Retinal pigment epithelial cell (primary cell): Measurements from ENCODE around the gene PHYH.

ENCODE experiments used
- DNase-seq: peaks from one replicate; pipeline ENCODE4 v3.0.0-alpha.2; 2010; ENCODE audit warnings: low read depth
- H3K4me3 ChIP-seq: 2 replicates; pipeline ENCODE4 v1.5.1; 2011; ENCODE audit warnings: mild to moderate bottlenecking, low read length, control low read depth, moderate library complexity
- TF ChIP-seq, protein P1 (sequence below): conservative IDR thresholded peaks from 2 replicates; pipeline ENCODE4 v1.5.1; 2011; ENCODE audit warnings: low read depth, low read length, control low read depth, inconsistent platforms

PHYH gene

DNA sequence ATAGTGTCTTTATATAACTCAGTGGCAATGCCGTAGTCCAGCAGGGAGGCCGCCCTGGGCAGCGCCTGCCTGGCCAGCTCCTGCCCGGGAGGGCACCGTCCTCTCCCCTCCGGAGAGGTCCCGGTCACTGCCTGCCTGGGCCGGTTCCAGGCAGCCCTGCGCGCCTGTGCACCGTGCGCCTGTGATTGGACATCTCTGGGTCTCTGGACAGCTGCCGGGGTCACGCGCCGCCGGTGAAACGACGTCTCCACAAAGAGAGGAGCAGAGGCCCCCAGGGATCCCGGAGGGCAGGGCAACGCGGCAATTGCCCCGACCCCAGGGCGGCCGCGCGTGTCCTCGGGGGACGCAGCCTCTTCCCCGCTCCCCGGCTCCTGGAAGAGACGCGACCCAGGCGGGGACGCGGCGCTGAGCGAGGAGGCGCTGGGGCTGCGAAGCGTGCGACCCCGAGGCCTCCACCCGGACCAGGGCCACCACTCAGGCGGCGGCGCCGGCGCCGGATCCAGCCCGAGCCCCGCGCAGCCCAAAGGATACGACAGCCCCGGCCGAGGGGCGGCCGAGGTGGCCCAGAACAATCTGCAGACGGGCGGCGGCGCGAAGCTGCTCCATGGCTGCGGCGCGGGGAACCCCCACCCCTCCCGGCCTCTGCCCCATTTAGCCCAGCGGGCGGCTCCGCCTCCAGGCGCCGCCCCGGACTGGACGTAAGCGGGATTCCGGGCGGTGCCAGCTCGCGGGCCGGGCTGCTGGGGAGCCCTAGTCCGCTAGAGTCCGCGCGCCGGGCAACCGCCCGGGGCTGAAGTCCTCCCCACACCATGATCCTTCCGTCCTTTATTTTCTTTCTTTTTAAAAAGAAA lies at the start of gene PHYH:
Gene PHYH, minus strand, starts transcription at position 628 of the 851 bp plus-strand sequence. Its CDS starts 22 bp downstream, at position 606.
- TF ChIP-seq, protein P1, sequence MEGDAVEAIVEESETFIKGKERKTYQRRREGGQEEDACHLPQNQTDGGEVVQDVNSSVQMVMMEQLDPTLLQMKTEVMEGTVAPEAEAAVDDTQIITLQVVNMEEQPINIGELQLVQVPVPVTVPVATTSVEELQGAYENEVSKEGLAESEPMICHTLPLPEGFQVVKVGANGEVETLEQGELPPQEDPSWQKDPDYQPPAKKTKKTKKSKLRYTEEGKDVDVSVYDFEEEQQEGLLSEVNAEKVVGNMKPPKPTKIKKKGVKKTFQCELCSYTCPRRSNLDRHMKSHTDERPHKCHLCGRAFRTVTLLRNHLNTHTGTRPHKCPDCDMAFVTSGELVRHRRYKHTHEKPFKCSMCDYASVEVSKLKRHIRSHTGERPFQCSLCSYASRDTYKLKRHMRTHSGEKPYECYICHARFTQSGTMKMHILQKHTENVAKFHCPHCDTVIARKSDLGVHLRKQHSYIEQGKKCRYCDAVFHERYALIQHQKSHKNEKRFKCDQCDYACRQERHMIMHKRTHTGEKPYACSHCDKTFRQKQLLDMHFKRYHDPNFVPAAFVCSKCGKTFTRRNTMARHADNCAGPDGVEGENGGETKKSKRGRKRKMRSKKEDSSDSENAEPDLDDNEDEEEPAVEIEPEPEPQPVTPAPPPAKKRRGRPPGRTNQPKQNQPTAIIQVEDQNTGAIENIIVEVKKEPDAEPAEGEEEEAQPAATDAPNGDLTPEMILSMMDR: no peak
- H3K4me3 ChIP-seq: peak within 1 kb of the TSS; percentile 58
- peak; percentile 60 for DNase-seq

- DNase-seq: peak; percentile 27
- peak within 1 kb of the TSS; percentile 80 for H3K4me3 ChIP-seq
Observed at GRCh38 chr10:13348216-13349017, 48.6 kb upstream of the PHYH start, which contains the start of gene SEPHS1. Gene SEPHS1 (minus strand): TSS chr10:13348293. CDS start chr10:13344950, 3,343 bp downstream.

GRCh38 chr10:13347500-13348156 lies 47.8 kb upstream of the PHYH start:
- H3K4me3 ChIP-seq: peak overlapping the region; percentile 27
- DNase-seq: peak; percentile 35
- TF ChIP-seq, protein P1: no peak

More at GRCh38 chr10:13348216-13349017, 48.6 kb upstream of the PHYH start, which contains the start of gene SEPHS1:
- TF ChIP-seq, protein P1: peak; percentile 5

DNA sequence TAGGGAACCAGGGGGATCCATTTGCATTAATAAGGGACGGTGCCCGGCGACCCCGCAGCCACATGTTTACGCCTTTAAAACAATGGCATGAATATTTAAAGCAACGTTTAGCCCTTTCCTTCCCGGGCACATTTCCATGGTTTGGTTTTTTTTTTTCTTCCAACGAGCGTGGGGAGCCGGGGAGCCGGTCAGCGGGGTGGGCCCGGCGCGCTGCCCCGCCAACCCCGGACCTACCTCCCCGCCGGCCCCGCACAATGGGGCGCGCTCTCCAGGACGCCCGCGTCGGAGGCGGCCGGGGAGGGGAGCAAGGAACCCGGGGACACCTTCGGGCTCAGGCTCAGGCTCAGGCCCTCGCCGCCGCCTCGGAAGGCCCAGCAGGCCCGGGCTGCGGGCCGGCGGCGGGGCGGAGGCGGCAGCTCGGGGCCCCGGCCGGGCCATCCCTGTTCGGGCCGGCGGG lies 47.2 kb upstream of the PHYH start:
- TF ChIP-seq, protein P1: no peak
- peak overlapping the region; percentile 80 for H3K4me3 ChIP-seq
- no peak for DNase-seq

DNA sequence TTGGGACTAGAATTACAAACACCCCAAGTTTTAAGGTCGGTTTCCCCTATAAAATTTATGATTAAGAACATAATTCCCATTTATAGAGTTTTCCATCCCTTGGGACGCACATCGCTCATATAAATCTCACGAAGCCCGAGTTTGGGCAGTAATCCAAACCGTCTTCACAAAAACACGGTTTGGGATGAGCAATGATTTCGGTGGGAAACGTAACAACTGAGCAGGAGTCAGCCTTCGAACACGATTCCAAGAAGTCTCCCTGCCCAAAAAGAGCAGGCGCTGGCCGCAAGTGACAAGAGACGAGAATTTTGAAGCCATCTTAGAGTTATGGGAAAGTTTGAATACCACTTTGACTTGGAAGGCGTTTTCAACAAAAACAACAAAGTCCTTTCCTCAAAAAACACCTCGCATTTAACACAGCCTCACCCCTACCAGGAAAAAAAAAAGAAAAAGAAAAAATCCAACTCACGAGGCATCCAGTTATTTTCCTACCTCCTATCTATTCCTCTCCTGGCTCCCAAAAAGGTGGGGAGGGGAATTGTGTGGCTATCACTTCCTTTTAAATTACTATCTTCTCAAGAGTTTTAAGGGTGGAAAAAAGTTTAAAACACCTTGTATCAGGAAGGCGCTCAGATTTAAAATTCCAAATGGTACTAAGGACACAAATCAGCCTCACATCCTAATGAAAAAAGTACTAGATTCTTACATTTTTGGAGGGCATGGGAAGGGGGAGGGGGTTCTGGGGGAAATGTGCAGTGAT lies 46.6 kb upstream of the PHYH start:
- peak overlapping the region; percentile 80 for H3K4me3 ChIP-seq
- DNase-seq: no peak
- TF ChIP-seq, protein P1: no peak
